Natural killer cell (primary cell): ENCODE measurements around the gene TOPAZ1. TPM values are rescaled to one million over a fixed set of nuclear protein-coding genes. Genes with fewer than 3 reads are reported as not detected.

Source experiments
- ATAC-seq, 3 donors: fragments of 150-1000 bp in 2 of 3; fragments of 200-7000 bp in 1 of 3; cut with Tn5 transposase; 1 replicate in 1 of 3; 2 replicates in 2 of 3; pipeline ENCODE4 v1.10.0; 2021; ENCODE audit warnings: mild to moderate bottlenecking in 2 of 3, moderate library complexity in 2 of 3
- DNase-seq, 2 donors: peaks; one replicate each; pipeline versions ENCODE4 v3.0.0 to v3.0.0-alpha.2; 2013 to 2021; ENCODE audit warnings: mixed read lengths in 1 of 2
- H3K27ac ChIP-seq: one replicate; pipeline ENCODE4 v1.5.1; 2013; ENCODE audit warnings: mild to moderate bottlenecking, low read length
- H3K27me3 ChIP-seq: one replicate; pipeline ENCODE4 v1.6.1; 2013; ENCODE audit warnings: low read length; ENCODE audit not compliant: control insufficient read depth, insufficient read depth
- H3K36me3 ChIP-seq: one replicate; pipeline ENCODE4 v1.6.1; 2013; ENCODE audit warnings: low read length; ENCODE audit not compliant: control insufficient read depth, insufficient read depth
- H3K4me1 ChIP-seq: one replicate; pipeline ENCODE4 v1.6.1; 2013; ENCODE audit warnings: low read length; ENCODE audit not compliant: control insufficient read depth, insufficient read depth
- H3K4me3 ChIP-seq: one replicate; pipeline ENCODE4 v1.5.1; 2013; ENCODE audit warnings: low read length
- H3K9me3 ChIP-seq: one replicate; pipeline ENCODE4 v1.6.1; 2013; ENCODE audit warnings: low read length; ENCODE audit not compliant: control insufficient read depth, insufficient read depth
- H3K27ac Mint-ChIP-seq, 2 donors: one replicate each; pipeline ENCODE4 v1.8.0; 2022; ENCODE audit warnings: mild to moderate bottlenecking in 2 of 2, mixed read lengths in 2 of 2, moderate library complexity in 1 of 2
- H3K27me3 Mint-ChIP-seq, 2 donors: one replicate each; pipeline ENCODE4 v1.8.0; 2022; ENCODE audit warnings: low read depth in 2 of 2, mixed read lengths in 2 of 2
- H3K36me3 Mint-ChIP-seq: one replicate; pipeline ENCODE4 v1.8.0; 2022; ENCODE audit warnings: mixed read lengths
- H3K4me1 Mint-ChIP-seq, 2 donors: one replicate each; pipeline ENCODE4 v1.8.0; 2022; ENCODE audit warnings: mixed read lengths in 2 of 2
- H3K4me3 Mint-ChIP-seq: one replicate; pipeline ENCODE4 v1.8.0; 2022; ENCODE audit warnings: mild to moderate bottlenecking, moderate library complexity, mixed read lengths
- H3K9me3 Mint-ChIP-seq, 2 donors: one replicate each; pipeline ENCODE4 v1.8.0; 2022; ENCODE audit warnings: mixed read lengths in 2 of 2
- WGBS: methylation state at CpG from one replicate; pipeline ENCODE4 v1.1.7; 2013; ENCODE audit warnings: missing lambda C conversion rate; ENCODE audit not compliant: insufficient coverage; 5-methylcytosine and 5-hydroxymethylcytosine counted together
- intact Hi-C: fragments of 100-400 bp; cut with micrococcal nuclease; formaldehyde crosslinking; loops from one replicate; pipeline ENCODE4 v1.14.2; 2022
- total RNA-seq, 4 donors: library from RNA; stranded (reverse); fragments of 120-200 nt in 1 of 4; gene quantifications; one replicate each; pipeline versions ENCODE4 v1.2.3 to v1.2.4, GENCODE V29; 2013 to 2022
- TF ChIP-seq, protein P1 (sequence below): fragments of 200-600 bp; IDR thresholded peaks from one replicate; pipeline ENCODE4 v1.8.0; 2022; ENCODE audit warnings: antibody characterized with exemption

The TOPAZ1 gene
- total RNA-seq, 3 donors from 2014 or later (not counting 1 experiment from before 2014, with no cell fraction given): not detected

- no peaks in the 10 kb centered on the region for H3K27me3 ChIP-seq
- H3K36me3 Mint-ChIP-seq: no peaks in the 10 kb centered on the region
- DNase-seq (no peak), ATAC-seq (no peak)
- TF ChIP-seq, protein P1, sequence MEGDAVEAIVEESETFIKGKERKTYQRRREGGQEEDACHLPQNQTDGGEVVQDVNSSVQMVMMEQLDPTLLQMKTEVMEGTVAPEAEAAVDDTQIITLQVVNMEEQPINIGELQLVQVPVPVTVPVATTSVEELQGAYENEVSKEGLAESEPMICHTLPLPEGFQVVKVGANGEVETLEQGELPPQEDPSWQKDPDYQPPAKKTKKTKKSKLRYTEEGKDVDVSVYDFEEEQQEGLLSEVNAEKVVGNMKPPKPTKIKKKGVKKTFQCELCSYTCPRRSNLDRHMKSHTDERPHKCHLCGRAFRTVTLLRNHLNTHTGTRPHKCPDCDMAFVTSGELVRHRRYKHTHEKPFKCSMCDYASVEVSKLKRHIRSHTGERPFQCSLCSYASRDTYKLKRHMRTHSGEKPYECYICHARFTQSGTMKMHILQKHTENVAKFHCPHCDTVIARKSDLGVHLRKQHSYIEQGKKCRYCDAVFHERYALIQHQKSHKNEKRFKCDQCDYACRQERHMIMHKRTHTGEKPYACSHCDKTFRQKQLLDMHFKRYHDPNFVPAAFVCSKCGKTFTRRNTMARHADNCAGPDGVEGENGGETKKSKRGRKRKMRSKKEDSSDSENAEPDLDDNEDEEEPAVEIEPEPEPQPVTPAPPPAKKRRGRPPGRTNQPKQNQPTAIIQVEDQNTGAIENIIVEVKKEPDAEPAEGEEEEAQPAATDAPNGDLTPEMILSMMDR: no peak
- H3K9me3 ChIP-seq: no peaks in the 10 kb centered on the region
- H3K4me1 Mint-ChIP-seq: no peaks in the 10 kb centered on the region
- no peaks in the 10 kb centered on the region for H3K36me3 ChIP-seq
- no peak overlapping the region for H3K4me3 Mint-ChIP-seq
- no CpG with 5 or more reads among the region's 1 CpG for WGBS
- H3K27ac Mint-ChIP-seq: no peak overlapping the region
- no peaks in the 10 kb centered on the region for H3K4me1 ChIP-seq
- no peaks in the 10 kb centered on the region for H3K27me3 Mint-ChIP-seq
- intact Hi-C loops: no loop called here
- no peak overlapping the region for H3K4me3 ChIP-seq
- H3K27ac ChIP-seq: no peak overlapping the region
- H3K9me3 Mint-ChIP-seq: no peaks in the 10 kb centered on the region
Observed at GRCh38 chr3:44365952-44366351, 124.3 kb downstream of the TOPAZ1 start.

- ATAC-seq: no peak
- TF ChIP-seq, protein P1: no peak
- Mint-ChIP-seq H3K9me3 (peaks cover 0 to 1% of the 10 kb centered on the region in 2 donors), H3K36me3 (peaks cover 15% of the 10 kb centered on the region), H3K4me3 (no peak overlapping the region), H3K4me1 (no peaks in the 10 kb centered on the region), H3K27ac (no peak overlapping the region), H3K27me3 (no peaks in the 10 kb centered on the region)
- H3K36me3 ChIP-seq: no peaks in the 10 kb centered on the region
- no peak for DNase-seq
- intact Hi-C loops: no loop called here
- 100% methylated on average over 1 of the region's 1 CpG for whole genome bisulfite sequencing
- no peak overlapping the region for H3K4me3 ChIP-seq
- no peak overlapping the region for H3K27ac ChIP-seq
- no peaks in the 10 kb centered on the region for H3K4me1 ChIP-seq
- no peaks in the 10 kb centered on the region for H3K9me3 ChIP-seq
- H3K27me3 ChIP-seq: no peaks in the 10 kb centered on the region
Observed at GRCh38 chr3:44375450-44375849, 133.8 kb downstream of the TOPAZ1 start.

Other genes with a start within 250 kb of the TOPAZ1 start
- gene TCAIM, start 96.9 kb downstream of the TOPAZ1 start, total RNA-seq: 10 to 100 TPM; 10.9 to 11.2 (median 11.0) TPM
- gene ZNF445, start 235.8 kb downstream of the TOPAZ1 start, total RNA-seq: 10 to 100 TPM; 15.5 to 24.4 (median 17.4) TPM